Adipocyte (in vitro differentiated cells): ENCODE data around the gene SORL1.

ENCODE experiments used
- DNase-seq: peaks from one replicate; pipeline ENCODE4 v3.0.0-alpha.2; 2015; ENCODE audit warnings: low read depth
- H3K27me3 ChIP-seq: replicated peaks from 2 replicates; pipeline ENCODE4 v1.7.0; 2013; ENCODE audit warnings: mild to moderate bottlenecking, low read length, moderate library complexity; ENCODE audit not compliant: control insufficient read depth, insufficient read depth
- H3K36me3 ChIP-seq: 2 replicates; pipeline ENCODE4 v1.7.0; 2013; ENCODE audit warnings: low read length, mild to moderate bottlenecking, moderate library complexity; ENCODE audit not compliant: control insufficient read depth, insufficient read depth, severe bottlenecking
- H3K4me1 ChIP-seq: 2 replicates; pipeline ENCODE4 v1.7.0; 2013; ENCODE audit warnings: mild to moderate bottlenecking, low read length, moderate library complexity; ENCODE audit not compliant: control insufficient read depth, insufficient read depth
- H3K4me3 ChIP-seq: 2 replicates; pipeline ENCODE4 v1.7.0; 2013; ENCODE audit warnings: mild to moderate bottlenecking, low read length, moderate library complexity
- H3K9ac ChIP-seq: 2 replicates; pipeline ENCODE4 v1.7.0; 2013; ENCODE audit warnings: mild to moderate bottlenecking, low read length, moderate library complexity
- H3K9me3 ChIP-seq: 2 replicates; pipeline ENCODE4 v1.7.0; 2013; ENCODE audit warnings: mild to moderate bottlenecking, low read length, moderate library complexity; ENCODE audit not compliant: control insufficient read depth

The SORL1 gene

GRCh38 chr11:121672630-121673487 lies 220.7 kb downstream of the SORL1 start:
- Histone ChIP-seq H3K27me3 (no peaks in the 10 kb centered on the region), H3K4me1 (peaks cover 18% of the 10 kb centered on the region), H3K9me3 (no peaks in the 10 kb centered on the region), H3K4me3 (peak overlapping the region; percentile 17), H3K36me3 (no peaks in the 10 kb centered on the region), H3K9ac (peak overlapping the region; percentile 68)
- peak; percentile 36 for DNase-seq

GRCh38 chr11:121681550-121682268 lies 229.6 kb downstream of the SORL1 start:
- H3K27me3 ChIP-seq = no peaks in the 10 kb centered on the region
- no peak overlapping the region for H3K9ac ChIP-seq
- no peaks in the 10 kb centered on the region for H3K4me1 ChIP-seq
- H3K36me3 ChIP-seq = no peaks in the 10 kb centered on the region
- no peak overlapping the region for H3K4me3 ChIP-seq
- H3K9me3 ChIP-seq = no peaks in the 10 kb centered on the region
- no peak for DNase-seq
